IPS-18a (cell line): ENCODE data around the gene NGF.
"Not testable (repeated sequence)": the region's sequence is repeated elsewhere in the genome, so short reads cannot be mapped to it uniquely, and the experiment has no call there.

Source experiments
- H3K27ac ChIP-seq: one replicate; pipeline ENCODE4 v1.5.1; 2013; ENCODE audit warnings: low read length
- H3K27me3 ChIP-seq: one replicate; pipeline ENCODE4 v1.6.1; 2013; ENCODE audit warnings: mild to moderate bottlenecking, low read length; ENCODE audit not compliant: control insufficient read depth, insufficient read depth
- H3K36me3 ChIP-seq: one replicate; pipeline ENCODE4 v1.6.1; 2013; ENCODE audit warnings: low read depth, low read length; ENCODE audit not compliant: control insufficient read depth
- H3K4me1 ChIP-seq: one replicate; pipeline ENCODE4 v1.6.1; 2013; ENCODE audit warnings: low read depth, low read length; ENCODE audit not compliant: control insufficient read depth
- H3K4me3 ChIP-seq: one replicate; pipeline ENCODE4 v1.5.1; 2013; ENCODE audit warnings: low read length
- H3K9ac ChIP-seq: one replicate; pipeline ENCODE4 v1.6.1; 2013; ENCODE audit warnings: mild to moderate bottlenecking, low read length, moderate library complexity
- H3K9me3 ChIP-seq: one replicate; pipeline ENCODE4 v1.6.1; 2013; ENCODE audit warnings: low read depth, low read length; ENCODE audit not compliant: control insufficient read depth

NGF gene

DNA sequence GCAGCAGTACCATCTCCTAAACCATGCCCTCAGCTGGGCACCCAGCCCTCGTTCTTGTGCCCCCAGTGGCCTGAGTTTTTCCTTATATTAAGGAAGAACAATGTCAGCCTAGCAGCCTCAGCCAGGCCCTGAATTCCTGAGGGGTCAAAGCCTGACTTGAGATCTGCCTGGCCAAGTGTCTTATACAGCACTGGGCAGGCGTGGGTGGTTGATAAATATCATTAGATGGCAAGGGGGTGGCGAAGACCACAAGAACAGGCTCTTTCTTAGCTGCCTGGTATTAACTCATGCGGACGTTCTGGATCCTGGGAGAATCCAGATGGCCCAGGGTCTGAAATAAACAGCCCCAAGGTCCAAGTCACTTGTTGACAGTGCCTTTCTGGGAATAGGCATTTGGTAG lies 18.3 kb downstream of the NGF start:
- H3K4me1 ChIP-seq, result no peaks in the 10 kb centered on the region

GRCh38 chr1:115317101-115318012 lies 20.7 kb downstream of the NGF start:
- Histone ChIP-seq H3K27ac (no peak overlapping the region), H3K9me3 (no peaks in the 10 kb centered on the region), H3K27me3 (no peaks in the 10 kb centered on the region), H3K4me1 (peaks cover 5% of the 10 kb centered on the region), H3K9ac (no peak overlapping the region), H3K4me3 (no peak overlapping the region), H3K36me3 (no peaks in the 10 kb centered on the region)

More for the DNA sequence above, 18.3 kb downstream of the NGF start:
- Histone ChIP-seq H3K9me3 (no peaks in the 10 kb centered on the region), H3K4me3 (no peak overlapping the region), H3K9ac (no peak overlapping the region), H3K27me3 (no peaks in the 10 kb centered on the region), H3K36me3 (no peaks in the 10 kb centered on the region), H3K27ac (no peak overlapping the region)

DNA sequence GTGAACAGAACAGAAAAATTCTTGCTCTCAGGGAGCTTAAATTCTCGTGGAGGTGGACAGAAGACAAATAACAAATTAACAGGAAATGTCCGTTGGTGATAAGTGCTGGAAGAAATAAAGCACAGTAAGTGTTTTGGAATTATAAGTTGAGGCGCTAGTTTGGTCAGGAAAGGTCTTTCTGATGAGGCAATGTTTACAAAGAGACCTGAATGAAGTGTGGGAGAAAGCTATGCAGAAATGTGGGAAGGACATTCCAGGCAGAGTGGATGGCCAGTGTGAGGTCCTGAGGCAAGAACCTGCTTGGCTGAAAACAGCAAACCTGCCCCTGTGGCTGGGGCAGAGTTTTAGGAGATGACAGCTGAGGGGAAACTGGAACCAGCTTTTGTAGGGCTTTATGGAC lies 23.3 kb downstream of the NGF start:
- no peak overlapping the region for H3K27ac ChIP-seq
- no peak overlapping the region for H3K9ac ChIP-seq
- no peaks in the 10 kb centered on the region for H3K9me3 ChIP-seq
- H3K27me3 ChIP-seq, result no peaks in the 10 kb centered on the region
- H3K36me3 ChIP-seq, result no peaks in the 10 kb centered on the region
- no peak overlapping the region for H3K4me3 ChIP-seq
- peaks cover 5% of the 10 kb centered on the region for H3K4me1 ChIP-seq

GRCh38 chr1:115314092-115314491 lies 24.0 kb downstream of the NGF start:
- H3K27ac ChIP-seq, result no peak overlapping the region

DNA sequence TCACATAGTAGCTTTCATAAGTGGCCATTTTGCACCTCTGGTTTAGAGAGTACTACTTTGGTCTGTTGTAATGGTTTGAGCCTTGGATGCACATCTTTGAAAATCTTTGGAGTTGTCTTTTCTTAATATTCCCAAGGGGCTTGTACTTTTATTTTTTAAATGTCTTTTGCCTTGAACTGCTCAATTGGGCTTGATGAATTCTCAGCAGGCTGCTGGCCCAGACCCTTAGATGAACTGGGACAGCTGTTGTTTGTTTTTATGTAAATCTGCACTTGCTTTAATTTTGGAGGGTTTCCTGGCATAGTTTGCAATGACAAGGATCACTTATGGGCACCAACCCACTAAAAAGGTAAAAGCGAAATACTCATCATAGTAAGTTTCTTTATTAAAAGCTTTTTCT lies 24.9 kb downstream of the NGF start:
- Histone ChIP-seq H3K4me1 (peaks cover 5% of the 10 kb centered on the region), H3K9me3 (no peaks in the 10 kb centered on the region), H3K9ac (no peak overlapping the region), H3K4me3 (no peak overlapping the region), H3K27me3 (no peaks in the 10 kb centered on the region), H3K27ac (no peak overlapping the region), H3K36me3 (no peaks in the 10 kb centered on the region)

More at GRCh38 chr1:115314092-115314491, 24.0 kb downstream of the NGF start:
- Histone ChIP-seq H3K9me3 (no peaks in the 10 kb centered on the region), H3K4me1 (peaks cover 5% of the 10 kb centered on the region), H3K36me3 (no peaks in the 10 kb centered on the region), H3K9ac (no peak overlapping the region), H3K27me3 (no peaks in the 10 kb centered on the region), H3K4me3 (no peak overlapping the region)

DNA sequence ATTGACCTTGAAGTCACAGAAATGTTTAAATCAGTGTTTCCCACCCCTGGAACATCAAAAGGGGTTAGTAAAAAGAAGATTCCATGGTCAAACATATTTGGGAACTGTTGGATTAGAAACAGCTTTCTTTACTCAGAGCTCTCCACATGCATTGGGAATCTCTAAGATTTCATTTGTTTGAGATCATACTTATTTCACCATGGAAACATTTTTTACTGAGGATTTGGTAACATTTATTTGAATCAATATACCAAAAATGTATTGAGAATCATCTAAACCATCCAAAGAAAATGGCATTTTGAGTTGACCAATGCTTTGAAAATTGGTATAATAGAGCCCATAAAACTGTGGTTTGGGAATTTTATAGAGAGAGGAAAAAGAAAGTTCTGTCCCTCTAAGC lies 25.3 kb downstream of the NGF start:
- H3K4me3 ChIP-seq, result no peak overlapping the region
- no peaks in the 10 kb centered on the region for H3K9me3 ChIP-seq
- H3K36me3 ChIP-seq, result no peaks in the 10 kb centered on the region
- peaks cover 5% of the 10 kb centered on the region for H3K4me1 ChIP-seq
- no peak overlapping the region for H3K27ac ChIP-seq
- H3K9ac ChIP-seq, result no peak overlapping the region
- H3K27me3 ChIP-seq, result no peaks in the 10 kb centered on the region

DNA sequence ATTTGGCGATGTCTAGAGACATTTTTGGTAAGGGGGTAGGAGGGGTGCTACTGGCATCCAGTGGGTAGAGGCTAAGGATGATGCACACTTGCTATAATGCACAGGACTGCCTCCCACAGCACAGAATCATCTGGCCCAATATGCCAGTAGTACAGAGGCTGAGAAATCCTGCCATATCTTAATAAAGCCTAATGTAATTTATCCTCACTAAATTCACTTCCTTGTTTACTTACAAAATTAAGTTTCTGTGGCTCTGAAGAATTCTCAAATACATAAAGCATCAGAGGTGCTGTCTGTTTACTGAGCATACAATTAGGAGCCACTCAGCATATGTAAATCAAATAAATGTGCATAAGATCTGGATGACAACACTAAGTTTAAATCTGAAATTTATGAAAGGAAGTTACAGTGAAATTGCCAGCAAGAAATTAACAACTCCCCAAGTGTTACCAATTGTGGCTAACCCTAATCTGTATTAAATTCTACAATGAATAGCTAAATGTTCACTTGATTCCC lies 26.5 kb downstream of the NGF start:
- H3K4me1 ChIP-seq, result peaks cover 5% of the 10 kb centered on the region
- H3K4me3 ChIP-seq, result no peak overlapping the region
- H3K9me3 ChIP-seq, result no peaks in the 10 kb centered on the region
- no peaks in the 10 kb centered on the region for H3K27me3 ChIP-seq
- H3K9ac ChIP-seq, result no peak overlapping the region
- H3K27ac ChIP-seq, result no peak overlapping the region
- no peaks in the 10 kb centered on the region for H3K36me3 ChIP-seq

DNA sequence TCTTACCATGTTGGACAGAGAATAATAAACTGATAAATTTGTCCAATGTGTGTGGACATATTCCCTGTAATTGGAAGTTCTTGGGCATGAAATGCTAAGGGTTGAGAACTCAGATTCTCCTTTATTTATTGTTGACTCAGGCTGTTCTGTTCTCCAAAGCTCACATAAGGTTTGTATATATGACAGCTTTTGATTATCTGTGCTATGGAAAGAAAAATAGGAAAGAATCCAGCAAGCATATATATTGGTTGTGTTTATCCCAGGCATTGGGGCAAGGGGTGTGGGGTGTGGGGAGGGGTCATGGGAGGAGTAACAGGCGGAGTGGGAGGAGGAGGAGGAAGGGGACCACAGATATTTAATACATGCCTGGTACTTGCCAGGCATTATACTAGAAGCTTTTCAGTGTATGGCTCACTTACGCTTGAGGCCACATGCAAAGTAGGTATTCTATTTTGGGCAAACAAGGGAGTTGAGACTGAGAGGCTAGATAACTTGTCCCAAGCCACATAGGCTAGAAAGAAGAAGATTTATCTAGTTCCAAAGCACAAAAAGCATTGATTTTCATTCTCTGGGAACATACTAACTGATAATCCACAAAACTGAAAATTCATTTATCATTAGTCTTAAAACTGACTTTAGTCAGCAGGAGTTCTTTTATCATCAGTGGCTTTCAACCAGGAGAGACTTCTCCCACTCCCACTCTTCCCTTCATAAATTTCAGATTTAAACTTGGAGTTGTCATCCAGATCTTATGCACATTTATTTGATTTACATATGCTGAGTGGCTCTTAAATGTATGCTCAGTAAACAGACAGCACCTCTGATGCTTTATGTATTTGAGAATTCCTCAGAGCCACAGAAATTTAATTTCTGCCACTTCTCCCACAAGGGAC lies 27.2 kb downstream of the NGF start:
- H3K27me3 ChIP-seq, result no peaks in the 10 kb centered on the region
- H3K27ac ChIP-seq, result no peak overlapping the region
- H3K4me3 ChIP-seq, result no peak overlapping the region
- H3K36me3 ChIP-seq, result no peaks in the 10 kb centered on the region
- H3K9ac ChIP-seq, result no peak overlapping the region
- H3K9me3 ChIP-seq, result no peaks in the 10 kb centered on the region
- H3K4me1 ChIP-seq, result peaks cover 5% of the 10 kb centered on the region

- H3K36me3 ChIP-seq, H3K4me3 ChIP-seq, H3K9me3 ChIP-seq, H3K9ac ChIP-seq, H3K27me3 ChIP-seq, H3K4me1 ChIP-seq, H3K27ac ChIP-seq: not testable (repeated sequence)
Observed at GRCh38 chr1:115309504-115309903, 28.5 kb downstream of the NGF start.

- no peaks in the 10 kb centered on the region for H3K27me3 ChIP-seq
- no peak overlapping the region for H3K27ac ChIP-seq
- H3K36me3 ChIP-seq, result no peaks in the 10 kb centered on the region
- H3K4me3 ChIP-seq, result no peak overlapping the region
- peaks cover 5% of the 10 kb centered on the region for H3K4me1 ChIP-seq
- H3K9ac ChIP-seq, result no peak overlapping the region
- no peaks in the 10 kb centered on the region for H3K9me3 ChIP-seq
Observed at GRCh38 chr1:115308969-115309368, 29.1 kb downstream of the NGF start.

GRCh38 chr1:115307661-115308060 lies 30.4 kb downstream of the NGF start:
- Histone ChIP-seq H3K4me3 (no peak overlapping the region), H3K9ac (no peak overlapping the region), H3K9me3 (no peaks in the 10 kb centered on the region), H3K36me3 (no peaks in the 10 kb centered on the region), H3K27me3 (no peaks in the 10 kb centered on the region), H3K27ac (no peak overlapping the region), H3K4me1 (no peaks in the 10 kb centered on the region)
